Kidney epithelial cell (primary cell): ENCODE data around the gene SLC15A3. TPM values are rescaled to one million over a fixed set of nuclear protein-coding genes. Genes with fewer than 3 reads are reported as not detected.

Source experiments
- DNase-seq: peaks from one replicate; pipeline ENCODE4 v3.0.0-alpha.2; 2010; ENCODE audit warnings: low read depth
- H3K27me3 ChIP-seq: 2 replicates; pipeline ENCODE4 v1.6.0; 2011; ENCODE audit warnings: low read length; ENCODE audit not compliant: control insufficient read depth, insufficient read depth
- H3K36me3 ChIP-seq: 2 replicates; pipeline ENCODE4 v1.5.1; 2011; ENCODE audit warnings: low read length; ENCODE audit not compliant: control insufficient read depth, insufficient read depth
- H3K4me3 ChIP-seq: 2 replicates; pipeline ENCODE4 v1.5.1; 2011; ENCODE audit warnings: low read depth, mild to moderate bottlenecking, control low read depth, low read length
- total RNA-seq: library from RNA; depleted of rRNA; stranded (reverse); fragments of >200 nt; gene quantifications from 2 replicates; pipeline ENCODE4 v1.2.3, GENCODE V29; 2015
- TF ChIP-seq, protein P1 (sequence below): IDR thresholded peaks from 2 replicates; pipeline ENCODE4 v1.5.1; 2011; ENCODE audit warnings: mild to moderate bottlenecking, moderate library complexity, low read length, control low read depth, inconsistent platforms; ENCODE audit not compliant: insufficient read depth, poor library complexity, severe bottlenecking

SLC15A3 gene
- total RNA-seq, 1 donor from 2014 or later, result 2.4 TPM

- Histone ChIP-seq H3K36me3 (no peaks in the 10 kb centered on the region), H3K27me3 (peaks cover 24% of the 10 kb centered on the region), H3K4me3 (no peak overlapping the region)
- TF ChIP-seq, protein P1, sequence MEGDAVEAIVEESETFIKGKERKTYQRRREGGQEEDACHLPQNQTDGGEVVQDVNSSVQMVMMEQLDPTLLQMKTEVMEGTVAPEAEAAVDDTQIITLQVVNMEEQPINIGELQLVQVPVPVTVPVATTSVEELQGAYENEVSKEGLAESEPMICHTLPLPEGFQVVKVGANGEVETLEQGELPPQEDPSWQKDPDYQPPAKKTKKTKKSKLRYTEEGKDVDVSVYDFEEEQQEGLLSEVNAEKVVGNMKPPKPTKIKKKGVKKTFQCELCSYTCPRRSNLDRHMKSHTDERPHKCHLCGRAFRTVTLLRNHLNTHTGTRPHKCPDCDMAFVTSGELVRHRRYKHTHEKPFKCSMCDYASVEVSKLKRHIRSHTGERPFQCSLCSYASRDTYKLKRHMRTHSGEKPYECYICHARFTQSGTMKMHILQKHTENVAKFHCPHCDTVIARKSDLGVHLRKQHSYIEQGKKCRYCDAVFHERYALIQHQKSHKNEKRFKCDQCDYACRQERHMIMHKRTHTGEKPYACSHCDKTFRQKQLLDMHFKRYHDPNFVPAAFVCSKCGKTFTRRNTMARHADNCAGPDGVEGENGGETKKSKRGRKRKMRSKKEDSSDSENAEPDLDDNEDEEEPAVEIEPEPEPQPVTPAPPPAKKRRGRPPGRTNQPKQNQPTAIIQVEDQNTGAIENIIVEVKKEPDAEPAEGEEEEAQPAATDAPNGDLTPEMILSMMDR, result no peak
- no peak for DNase-seq
Observed at GRCh38 chr11:60954421-60954820, 2.4 kb upstream of the SLC15A3 start.

GRCh38 chr11:60953781-60954180, 1.8 kb upstream of the SLC15A3 start:
- peaks cover 24% of the 10 kb centered on the region for H3K27me3 ChIP-seq
- TF ChIP-seq, protein P1, result no peak
- no peak for DNase-seq
- no peak overlapping the region for H3K4me3 ChIP-seq
- no peaks in the 10 kb centered on the region for H3K36me3 ChIP-seq

DNA sequence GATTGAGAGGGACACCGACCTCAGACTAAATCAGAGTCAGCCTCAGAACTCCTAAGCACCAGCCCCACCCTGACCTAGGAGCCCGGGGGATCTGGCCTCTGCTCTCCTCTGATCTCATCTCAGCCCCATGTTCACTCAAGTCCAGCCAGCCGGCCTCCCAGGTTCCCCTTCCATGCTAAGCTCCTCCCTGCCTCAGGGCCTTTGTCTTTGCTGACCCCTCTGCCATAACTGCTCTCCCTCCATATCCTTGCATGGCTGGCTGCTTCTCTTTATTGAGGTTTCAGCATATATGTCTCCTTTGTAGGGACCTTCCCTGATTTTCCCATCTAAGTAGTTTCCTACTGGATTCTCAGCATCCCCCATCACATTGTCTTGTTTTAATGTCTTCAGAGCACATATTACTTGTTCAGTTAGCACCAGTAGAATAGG, 780 bp upstream of the SLC15A3 start:
- peaks cover 24% of the 10 kb centered on the region for H3K27me3 ChIP-seq
- TF ChIP-seq, protein P1, result no peak
- no peak for DNase-seq
- H3K4me3 ChIP-seq, result no peak overlapping the region
- no peaks in the 10 kb centered on the region for H3K36me3 ChIP-seq

DNA sequence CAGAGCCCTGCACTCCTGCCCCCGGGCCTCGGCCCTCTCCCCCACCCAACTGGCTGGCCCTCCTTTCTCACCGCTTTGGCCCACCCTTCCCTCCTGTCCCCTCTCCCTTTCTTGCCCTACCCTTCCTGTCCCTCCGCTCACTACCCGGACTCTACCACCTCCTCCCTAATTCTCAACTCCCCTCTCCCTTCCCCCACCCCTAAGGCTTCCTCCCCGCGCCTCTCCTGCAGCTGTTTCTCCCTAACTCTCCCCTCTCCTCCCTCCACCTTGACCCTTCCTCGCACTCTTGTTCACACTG, 421 bp downstream of the SLC15A3 start:
- DNase-seq, result no peak
- Histone ChIP-seq H3K27me3 (peaks cover 24% of the 10 kb centered on the region), H3K4me3 (no peak overlapping the region), H3K36me3 (no peaks in the 10 kb centered on the region)
- TF ChIP-seq, protein P1, result no peak

DNA sequence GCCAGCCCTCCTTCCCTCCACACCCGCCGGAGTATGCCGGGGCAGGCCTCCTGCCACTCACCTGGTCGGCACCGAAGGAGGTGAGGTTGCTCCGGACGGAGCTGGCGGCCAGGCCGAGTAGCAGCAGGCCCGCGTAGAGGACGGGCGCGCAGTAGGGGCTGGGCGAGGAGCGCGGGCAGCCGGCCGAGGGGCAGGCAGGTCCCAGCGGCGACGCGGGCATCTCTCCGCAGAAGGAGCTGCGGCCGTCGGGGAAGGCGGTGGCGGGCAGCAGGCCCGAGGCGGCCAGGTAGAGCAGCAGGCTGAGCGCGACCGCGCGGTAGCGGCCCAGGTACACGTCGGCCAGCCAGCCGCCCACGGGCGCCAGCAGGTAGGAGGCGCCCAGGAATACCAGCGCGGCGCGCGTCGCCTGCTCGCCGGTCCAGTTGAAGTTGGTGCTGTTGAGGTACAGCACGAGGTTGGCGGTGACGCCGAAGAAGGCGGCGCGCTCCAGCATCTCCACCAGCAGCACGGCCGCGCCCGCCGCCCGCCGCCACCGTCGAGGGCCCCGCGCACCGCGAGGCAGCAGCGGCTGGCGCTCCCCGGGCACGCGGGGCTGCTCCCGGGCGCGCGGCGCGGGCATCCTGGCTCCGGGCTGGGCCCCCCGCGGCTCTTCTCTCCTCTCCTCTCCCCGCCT, 907 bp downstream of the SLC15A3 start:
- DNase-seq, result no peak
- H3K36me3 ChIP-seq, result no peaks in the 10 kb centered on the region
- TF ChIP-seq, protein P1, result no peak
- H3K4me3 ChIP-seq, result no peak overlapping the region
- peaks cover 24% of the 10 kb centered on the region for H3K27me3 ChIP-seq

DNA sequence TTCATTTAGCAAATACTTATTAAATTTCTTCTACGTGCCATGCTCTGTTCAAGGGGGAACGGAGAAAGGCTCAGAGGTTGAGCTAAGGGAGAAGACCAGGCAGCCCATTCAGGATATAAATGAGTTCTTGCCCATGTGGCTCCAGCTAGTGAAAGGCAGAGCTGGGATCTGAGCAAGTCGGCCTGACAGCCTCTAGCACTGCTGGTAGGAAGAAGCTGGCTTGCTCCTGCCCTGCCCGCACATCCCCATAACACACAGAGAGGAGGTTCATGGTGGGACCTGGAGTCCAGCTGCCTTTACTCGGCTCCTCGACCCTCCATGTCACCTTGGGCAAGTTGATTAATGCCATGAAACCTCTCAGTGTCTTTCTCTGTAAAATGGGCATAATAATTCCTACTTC, 2.0 kb downstream of the SLC15A3 start:
- no peak for DNase-seq
- TF ChIP-seq, protein P1, result no peak
- no peaks in the 10 kb centered on the region for H3K36me3 ChIP-seq

More for the DNA sequence above, 2.0 kb downstream of the SLC15A3 start:
- Histone ChIP-seq H3K27me3 (peaks cover 24% of the 10 kb centered on the region), H3K4me3 (no peak overlapping the region)
